Measurements from ENCODE around the gene SUPT4H1.

The SUPT4H1 gene

DNA sequence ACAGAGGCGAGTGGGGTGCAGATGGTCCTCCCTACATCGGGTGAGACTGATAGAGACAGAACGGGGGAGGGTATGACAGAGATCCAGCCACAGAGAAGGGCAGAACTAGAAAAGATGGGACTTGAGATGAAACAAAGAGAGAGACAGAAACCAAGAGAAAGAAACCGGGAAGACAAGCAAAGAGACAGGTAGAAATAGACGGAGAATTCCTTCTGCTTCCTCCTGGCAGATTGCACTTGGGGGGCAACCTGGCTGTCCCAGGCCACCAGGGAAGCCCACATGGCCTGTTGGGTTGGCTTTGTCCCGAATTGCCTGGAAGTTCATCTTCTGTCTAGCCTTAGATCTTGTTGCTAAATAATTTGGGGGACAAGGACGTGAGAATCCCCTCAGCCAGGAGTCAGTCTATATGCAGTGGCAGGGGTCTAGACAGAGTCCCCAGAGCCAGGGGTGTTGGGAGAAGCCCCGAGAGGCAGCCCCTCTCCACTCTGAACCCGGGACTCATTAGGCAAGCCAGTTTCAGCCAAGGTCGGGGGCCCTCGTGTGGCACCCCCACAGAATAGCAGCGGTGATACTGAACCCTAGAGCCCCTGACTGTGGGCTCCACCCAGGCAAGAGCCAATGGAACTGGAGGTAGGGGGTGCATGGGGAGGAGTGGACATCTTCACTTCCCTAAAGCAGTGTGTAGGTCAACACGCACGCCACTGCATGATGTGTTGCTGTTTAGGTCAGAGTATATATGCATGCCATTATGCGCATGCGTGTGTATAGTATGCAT is 22.8 kb downstream of the SUPT4H1 start:
- no peak for DNase-seq (ENCODE audit: low spot score)

DNA sequence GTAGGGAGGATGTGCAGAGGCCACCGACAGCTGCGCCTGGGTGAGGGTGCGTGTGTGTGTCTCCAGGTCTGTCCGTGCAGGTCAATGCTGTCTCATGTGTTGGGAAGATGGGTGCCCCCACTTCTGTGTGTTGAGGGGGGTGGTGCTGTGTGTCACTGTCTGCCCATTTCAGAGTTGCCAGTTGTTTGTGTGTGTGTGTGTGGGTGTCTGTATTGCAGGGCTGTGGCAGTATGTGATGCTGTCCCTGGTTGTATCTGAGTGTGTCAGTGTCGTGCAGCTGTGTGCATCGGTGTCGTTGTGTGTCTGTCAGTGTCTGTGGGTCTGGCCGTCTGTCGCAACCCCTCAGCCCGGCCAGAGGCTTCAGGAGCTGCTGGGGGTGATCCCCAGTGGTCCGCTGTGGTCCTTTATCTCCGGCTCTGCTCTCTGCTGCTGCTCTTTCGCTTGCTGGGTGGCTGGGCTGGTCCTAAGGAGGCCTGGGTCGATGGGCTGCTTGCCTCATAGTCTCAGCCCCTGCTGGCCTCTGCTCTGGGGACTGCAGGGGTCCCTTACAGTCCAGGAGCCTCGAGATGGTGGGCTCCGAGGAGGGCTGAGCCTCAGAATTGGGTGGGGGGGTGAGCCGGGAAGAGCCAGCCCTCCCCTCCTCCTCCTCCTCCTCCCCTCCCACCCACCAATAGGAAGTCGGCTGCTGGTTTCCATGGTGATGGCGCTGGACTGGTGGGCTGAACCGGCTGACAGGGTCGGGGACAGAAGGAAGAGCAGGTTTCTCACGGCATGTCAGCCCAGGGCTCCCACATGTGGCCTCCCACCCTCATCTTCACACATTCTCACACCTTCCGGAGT is 23.6 kb downstream of the SUPT4H1 start, which contains the start of gene TSPOAP1:
Gene TSPOAP1 (minus strand): TSS at position 601 of the 840 bp plus-strand sequence. CDS start 875 bp downstream, outside the sequence.
- DNase-seq (ENCODE audit: low spot score), result no peak

DNA sequence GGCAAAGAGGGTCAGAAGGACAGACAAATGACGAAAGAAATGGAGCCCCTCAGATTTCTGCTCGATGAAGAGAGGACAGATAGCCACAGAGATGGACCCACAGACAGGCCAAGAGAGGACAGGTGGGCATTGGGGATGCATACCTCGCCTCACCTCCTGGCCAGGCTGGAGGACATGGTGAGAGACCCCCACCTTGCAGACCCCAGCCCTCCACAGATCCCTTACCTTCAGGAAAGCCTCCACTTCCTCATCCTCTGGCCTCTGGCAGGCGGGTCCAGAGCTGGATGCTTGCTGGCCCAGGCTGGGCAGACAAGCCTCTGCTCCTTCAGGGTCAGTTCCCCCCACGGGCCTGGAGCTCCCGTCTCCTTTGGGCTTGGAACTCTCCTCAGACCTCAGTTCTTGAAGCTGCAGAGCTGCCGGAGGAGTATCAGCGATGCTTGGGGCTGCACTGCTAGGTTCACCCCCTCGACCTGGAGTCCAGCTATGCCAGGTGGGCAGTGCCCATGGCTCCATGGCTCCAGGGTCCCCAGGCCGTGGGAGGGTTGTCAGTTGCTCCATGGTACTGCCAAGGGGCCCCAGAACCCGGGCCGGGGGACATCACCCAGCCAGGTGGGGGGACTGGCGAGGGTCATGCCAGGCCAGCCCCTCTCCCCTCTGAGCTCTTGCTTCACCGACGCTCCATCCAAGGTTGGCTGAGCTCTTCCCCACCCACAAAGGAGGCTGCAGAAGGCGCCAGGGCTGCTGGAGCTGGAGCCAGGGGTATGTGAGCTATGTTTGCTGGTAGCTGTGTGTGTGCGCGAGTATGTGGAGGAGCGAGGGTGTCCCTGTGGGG is 24.4 kb downstream of the SUPT4H1 start:
- DNase-seq (ENCODE audit: low spot score), result no peak

DNA sequence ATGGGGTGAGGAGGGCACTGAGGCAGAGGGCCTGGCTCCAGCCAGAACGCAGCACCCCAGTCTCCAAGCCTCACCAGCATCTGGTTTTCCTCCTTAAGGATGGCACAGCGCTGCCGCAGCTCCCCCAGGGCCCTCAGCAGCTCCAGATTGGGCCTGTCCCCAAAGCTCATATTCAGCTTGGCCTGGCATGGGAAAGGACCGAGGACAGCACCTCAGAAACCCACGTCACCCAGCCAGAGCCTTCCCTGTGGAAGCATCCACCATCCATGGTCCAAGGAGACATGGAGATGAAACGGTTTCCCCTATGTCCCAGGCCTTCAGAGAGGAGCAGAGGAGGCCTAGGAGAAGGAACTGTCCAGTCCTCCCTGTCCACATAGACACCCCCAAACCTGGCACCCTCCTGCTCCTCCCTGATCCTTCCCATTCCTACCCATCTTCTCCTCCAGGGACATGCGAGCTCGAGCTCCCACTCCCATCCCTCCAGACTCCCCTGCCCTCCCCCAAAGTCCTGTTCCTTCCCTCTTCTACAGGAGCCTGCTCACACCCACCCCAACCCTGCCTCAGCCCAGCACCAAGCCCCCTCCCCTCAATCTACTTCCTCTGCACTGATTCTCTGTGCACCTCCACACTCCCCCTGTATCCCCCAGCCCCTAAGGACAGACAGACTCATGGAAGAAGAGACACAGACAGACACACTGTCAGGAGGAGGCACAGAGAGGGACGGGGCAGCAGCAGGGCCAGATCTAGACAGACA is 25.2 kb downstream of the SUPT4H1 start:
- no peak for DNase-seq (ENCODE audit: low spot score)

DNA sequence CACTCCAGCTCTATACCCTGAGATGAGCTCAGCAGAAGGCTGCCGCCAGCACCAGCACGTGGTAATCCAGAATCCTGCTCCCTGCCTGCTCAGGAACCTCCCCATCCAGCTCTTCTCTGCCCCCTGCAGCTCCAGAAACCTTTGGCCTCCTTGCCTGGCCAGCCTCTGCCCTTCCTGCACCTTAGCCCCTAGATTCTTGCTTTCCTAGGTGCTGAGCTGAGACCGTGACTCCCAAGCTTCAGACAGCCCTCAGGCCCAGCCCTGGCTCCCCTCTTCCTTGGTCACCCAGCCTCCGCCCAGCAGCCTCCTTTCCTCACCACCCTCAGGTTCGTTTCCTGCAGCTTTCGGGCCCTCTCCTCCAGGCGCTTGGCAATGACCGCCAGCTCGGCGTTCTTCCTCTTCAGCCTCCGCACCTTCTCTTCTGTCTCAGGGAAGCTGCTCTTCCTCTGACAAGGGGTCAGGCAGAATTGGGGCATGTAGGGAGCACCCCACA is 26.0 kb downstream of the SUPT4H1 start:
- no peak for DNase-seq (ENCODE audit: low spot score)

DNA sequence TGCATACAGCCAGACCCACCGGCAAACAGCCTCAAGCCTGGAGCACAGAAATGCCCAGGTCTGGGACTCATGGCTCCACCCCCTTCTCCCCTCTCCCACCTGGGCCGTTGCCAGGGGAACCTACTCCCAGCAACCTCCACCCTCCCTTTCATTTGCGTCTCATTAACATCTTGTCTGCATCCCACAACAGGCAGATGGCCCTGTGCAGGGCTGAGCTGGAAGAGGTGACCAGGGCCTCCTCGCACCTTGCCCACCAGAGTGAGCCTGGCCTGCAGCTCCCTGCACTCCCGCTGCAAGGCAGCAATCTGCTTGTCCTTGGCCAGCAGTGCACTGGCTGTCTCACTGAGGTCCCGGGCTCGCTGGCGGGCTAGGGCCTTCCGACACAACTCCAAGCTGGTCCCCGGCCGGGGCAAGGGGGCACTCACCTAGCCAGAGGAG is 26.7 kb downstream of the SUPT4H1 start:
- DNase-seq (ENCODE audit: low spot score), result no peak

DNA sequence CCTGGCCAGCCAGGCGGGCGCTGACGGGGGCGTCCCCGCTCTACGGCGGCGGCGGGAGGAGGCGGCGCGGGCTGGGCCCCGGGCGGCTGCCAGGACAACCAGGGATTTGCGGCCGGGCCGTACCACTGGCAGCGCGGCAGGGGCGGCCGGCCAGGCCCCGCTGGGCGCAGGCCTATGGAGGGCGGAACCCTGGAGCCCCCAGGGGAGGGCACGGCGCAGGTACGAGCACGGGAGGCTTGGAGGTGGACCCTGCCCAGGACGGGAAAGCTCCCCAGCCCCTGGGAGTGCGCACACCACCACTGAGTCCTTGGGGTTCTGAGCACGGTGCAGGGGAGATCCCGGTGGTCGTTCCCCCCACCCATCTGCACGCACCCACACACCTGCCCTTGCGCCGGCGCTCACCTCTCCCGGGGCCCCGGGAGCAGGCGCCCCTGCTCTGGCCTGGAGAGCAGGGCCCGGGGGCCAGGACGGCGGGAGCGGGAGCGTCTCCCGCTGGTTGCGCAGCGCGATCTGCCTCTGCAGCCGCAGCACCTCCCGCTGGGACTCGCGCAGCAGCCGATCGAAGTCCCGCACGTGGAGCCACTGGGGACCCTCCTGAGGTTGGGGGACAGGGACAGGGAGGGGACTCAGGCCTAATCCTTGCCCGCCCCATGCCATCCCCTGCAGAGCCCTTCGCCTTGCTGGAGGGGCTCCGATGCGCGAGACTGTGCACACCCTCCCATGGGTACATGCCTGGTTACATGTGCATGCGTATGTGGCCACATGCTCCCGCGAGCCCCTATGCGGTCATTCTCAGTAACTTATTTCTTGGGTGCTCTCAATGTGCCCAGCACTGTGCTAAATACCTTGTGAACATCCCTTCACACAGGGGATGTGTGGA is 27.4 kb downstream of the SUPT4H1 start:
- peak; percentile 77 for DNase-seq (ENCODE audit: low spot score)

DNA sequence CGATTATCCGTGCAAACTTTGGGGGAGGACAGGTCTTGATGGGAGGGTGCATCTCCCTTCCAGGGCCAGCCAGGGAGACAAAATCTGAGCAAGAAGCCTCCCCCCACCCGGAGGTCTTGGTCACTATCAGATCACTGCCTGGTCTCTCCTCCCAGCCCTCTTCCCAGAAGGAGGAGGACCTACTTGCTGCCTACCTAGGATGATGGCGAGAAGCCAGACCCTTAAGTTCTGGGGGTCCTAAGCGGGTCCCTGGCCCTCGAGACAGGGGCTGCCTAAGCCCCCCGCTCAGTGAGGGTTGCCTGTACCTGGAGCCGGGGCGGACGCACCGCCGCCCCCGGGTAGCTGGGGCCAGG is 28.0 kb downstream of the SUPT4H1 start:
- DNase-seq (ENCODE audit: low spot score), result no peak

DNA sequence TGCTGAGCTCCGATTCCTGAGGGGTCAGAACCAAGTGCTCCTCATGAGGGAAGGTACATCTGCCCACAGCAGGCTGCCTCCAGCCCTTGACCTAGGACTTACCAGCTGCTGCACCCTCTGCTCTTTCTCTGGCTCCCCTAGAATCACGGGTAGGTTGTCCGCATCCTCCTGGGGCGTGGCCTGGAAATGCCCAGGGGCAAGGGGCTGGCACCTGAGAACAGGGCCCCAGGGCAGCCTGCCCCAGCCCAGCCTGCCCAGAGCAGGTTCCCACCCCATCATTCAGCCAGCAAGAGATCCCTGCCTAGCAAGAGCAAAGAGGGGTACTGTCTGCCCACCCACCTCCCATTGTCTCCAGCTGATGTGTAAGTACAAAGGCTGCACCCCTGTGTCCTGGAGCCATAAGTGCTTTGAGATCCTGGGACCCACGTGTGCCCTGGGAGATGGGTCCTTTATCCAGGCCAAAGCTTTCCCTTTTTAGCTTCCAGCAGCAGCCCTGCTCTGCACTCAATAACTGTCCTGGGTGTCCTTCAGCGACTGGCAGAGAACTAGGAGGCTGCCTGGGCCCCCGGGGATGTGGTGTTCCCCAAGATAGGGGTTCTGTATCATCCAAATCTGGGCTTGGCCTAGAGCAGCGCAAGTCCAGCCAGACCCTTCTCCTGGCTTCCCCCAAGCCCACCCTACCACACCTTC is 28.5 kb downstream of the SUPT4H1 start:
- no peak for DNase-seq (ENCODE audit: low spot score)

DNA sequence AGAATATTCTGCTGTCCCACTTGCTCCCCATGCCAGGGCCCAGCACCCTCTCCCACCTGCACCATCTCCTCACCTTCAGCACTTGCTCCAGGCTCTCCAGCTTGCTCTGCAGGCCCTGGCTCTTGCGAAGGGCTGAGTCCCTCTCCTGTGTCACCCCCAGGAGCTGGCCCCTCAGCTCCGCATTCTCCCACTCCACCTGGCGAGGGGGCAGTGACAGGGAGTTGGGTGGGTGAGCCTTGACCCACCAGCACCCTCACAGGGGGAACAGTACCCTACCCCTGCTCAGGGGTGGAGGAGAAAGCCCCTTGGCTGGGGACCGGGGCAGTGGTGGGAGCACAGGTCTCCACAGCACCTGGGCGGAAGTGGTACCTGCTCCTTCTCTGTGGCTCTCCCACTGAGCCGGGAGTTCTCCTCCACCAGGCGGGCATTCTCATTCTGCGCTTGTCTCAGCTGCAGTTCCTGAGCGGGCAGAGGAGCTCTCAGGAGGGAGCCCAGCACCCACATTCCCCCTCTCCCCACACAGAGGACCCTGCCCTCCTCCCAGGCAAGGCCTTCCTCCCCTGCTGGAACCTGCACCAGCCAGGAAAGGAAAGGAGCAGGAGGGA is 29.3 kb downstream of the SUPT4H1 start:
- no peak for DNase-seq (ENCODE audit: low spot score)

DNA sequence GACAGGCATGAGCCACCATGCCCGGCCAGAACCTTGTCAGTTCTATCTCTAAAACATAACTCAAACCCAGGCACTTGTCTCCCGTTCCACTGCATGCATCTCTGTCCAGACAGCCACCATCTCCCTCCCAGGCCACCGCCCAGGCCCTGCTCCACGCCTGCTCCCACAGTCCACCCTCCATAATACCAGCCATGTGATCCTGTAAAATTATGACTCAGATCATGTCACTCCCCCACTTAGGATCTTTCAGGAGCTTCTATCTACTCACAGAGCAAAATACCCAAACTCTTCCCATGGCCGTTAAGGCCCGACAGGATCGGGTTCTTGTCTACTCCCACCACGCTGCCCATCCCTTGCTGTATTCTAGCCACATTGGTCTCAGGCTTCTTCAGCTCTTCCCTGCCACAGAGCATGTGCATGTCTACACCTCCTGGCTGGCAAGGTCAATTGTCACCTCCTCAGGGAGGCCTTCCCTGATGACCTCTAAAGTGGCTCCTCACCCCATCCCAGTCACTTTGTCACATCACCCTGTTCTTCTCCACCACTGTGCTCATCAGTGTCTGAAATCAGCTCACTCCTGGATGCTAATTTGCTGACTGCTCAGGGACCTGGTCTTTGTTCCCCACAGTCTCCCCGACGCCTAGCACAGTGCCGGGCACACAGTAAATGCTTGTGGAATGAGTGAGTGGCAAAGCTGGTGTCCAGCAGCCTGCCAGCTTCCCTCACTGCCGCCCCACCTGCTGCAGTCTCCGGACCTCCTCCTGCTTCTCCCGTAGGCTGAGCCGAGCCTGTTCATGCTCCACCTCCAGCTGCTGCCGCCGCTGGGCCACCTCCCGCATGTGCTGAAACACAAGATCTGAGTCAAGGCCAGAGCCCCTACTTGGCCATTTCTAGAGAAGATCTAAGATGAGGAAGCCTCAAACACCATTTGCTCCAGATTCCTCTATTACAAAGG is 30.2 kb downstream of the SUPT4H1 start:
- no peak for DNase-seq (ENCODE audit: low spot score)

DNA sequence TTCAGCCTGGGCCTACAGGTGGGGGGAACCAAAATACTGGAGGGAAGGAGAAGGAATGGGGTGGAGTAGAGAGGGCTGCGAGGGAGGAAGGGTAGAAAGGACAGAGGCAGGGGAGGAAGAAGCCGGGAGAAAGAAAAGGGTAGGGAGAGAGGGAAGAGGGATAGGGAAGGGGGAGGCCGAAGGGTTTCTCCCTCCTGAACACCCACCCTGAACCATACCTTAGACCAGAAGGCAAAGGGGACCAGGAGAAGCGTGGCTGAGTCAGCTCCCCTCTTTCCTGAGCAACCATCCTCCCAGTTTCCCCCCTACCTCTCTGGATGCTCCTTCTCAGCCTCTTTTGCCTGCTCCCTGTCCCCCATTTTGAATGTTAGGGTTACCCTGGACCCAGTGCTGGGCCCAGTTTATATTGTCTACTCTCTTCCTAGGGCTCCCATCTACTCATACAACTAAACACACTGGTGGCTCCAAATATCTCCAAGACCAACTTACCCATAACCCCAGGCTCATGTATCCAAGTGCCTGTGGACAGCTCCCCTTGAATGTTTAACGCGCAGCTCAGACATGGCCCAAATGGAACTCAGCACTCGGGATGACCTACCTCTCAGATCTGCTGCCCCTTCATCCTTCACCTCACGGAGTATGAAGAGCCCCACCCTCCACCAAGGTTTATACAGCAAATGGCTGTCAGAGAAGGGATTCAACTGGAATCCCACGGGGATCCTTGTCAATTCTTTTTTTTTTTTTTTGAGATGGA is 31.3 kb downstream of the SUPT4H1 start:
- no peak for DNase-seq (ENCODE audit: low spot score)

DNA sequence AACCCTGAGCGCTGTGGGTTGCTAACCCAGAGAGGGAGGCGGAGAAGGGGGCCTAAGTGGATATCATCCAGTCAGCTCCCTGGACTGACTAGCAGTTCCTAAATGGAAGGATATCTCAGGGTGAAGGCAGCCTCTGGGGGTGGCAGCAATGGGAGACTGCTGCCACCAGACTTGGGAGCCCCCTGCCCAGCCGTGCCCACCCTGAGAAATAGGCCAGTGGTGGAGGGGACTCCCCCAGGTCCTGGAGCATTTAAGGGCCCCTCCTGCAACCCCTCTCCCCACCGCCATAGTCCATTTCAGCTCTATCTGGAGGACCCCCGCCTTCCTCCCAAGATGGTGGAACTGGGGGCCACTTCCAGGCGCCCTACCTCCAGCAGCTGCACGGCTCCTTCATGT is 31.8 kb downstream of the SUPT4H1 start:
- DNase-seq (ENCODE audit: low spot score), result no peak

DNA sequence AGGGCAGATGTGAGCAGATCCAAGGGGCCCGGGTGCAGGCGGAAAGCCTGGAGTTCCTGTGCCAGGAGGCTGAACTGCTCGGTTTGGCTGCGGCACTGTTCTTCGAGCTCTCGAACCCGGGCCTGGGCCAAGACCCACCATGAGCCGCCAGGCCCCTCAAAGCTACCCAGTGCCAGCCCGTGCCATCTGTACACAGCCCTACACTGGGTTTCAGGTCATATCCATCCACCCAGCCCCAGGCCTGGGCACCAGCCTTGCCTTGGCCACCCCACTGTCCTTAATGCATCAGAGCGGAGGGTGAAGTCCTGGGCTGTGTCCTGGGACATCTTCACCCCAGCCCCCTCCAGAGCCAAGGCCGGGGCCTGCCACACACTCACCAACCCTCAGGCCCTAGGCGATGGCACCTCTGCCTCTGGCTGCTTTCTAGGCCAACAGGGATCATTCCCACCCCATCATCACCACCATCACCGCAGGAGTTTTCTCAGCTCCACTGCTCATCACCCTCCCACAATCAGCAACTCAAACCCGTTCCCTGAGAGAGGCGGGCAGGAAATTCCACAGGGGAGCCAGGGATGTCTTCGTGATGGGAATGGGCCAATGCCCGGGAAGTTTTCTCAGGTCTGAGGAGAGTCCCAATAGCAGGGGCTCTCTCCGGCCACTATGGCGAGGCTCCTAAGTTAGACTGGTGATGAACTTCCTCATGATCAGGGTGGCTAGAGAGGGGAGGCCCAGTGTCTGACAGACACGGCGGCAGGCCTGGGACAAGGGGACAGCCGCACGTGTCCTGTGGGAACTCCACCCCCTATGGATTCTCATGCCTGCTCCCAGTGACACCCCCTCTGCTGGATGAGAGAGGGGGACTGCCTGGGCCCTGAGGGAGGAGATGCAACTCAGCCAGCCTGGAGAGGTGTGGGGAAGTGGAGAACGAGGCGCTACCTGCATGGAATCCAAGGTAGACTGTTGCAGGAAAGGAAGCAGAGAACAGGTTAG is 32.5 kb downstream of the SUPT4H1 start:
- no peak for DNase-seq (ENCODE audit: low spot score)

DNA sequence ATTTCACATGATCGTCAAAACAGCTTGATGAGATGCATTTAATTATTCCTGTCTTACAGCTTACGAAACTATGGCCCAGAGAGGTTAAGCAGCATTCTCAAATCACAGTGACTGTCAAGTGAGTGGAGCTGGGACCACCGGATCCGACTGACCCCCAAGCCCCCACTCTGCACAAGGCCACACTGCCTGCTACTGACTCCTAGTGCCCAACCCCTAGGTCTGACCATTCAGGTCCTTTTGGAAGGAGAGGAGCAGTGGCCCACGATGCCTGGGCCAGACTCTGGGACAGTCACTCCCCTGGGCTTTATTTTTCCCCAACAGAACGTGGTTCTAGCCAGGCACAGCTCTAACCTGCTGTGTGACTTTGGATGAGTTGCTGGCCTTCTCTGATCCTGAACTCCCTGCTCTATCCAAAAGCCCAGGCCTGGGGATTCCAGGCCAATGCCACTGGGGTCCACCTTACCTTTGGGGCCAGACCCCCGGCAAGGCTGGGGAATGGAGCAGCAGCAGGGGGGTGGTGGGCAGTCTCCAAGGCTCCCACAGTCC is 33.3 kb downstream of the SUPT4H1 start:
- no peak for DNase-seq (ENCODE audit: low spot score)

DNA sequence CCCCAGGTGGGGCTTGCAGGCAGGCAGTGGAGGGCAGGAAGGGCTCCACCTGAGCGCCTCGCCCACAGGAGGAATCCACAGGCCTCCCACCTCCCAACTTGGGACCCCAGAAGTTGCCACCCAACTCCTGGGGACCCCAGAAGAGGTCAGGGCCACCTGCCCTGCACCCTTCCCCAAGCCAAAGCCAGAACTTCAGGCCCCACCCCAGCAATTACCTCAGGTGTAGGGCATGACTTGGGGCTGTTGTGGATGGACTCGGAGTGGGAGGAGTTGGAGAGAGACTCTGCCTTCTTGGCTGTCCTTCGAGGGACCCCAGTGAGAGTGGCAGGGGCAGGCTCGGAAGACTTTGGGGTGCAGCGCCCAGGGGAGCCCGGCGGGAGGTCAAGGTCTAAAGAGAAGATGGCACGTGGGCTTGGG is 33.9 kb downstream of the SUPT4H1 start:
- DNase-seq (ENCODE audit: low spot score), result no peak

Measured in HuH-7.5 (cell line).